ENCODE results near the gene AFAP1. TPM values are rescaled to one million over a fixed set of nuclear protein-coding genes. Genes with fewer than 3 reads are reported as not detected.

AFAP1 gene
- total RNA-seq, 1 donor from 2014 or later: 0.24 TPM

GRCh38 chr4:7899184-7899869 lies 40.3 kb downstream of the AFAP1 start:
- CTCF ChIA-PET: no interaction called here
- DNase-seq: no peak
- Mint-ChIP-seq H3K36me3 (ENCODE audit: low read depth) (no peaks in the 10 kb centered on the region), H3K27ac (no peak overlapping the region), H3K27me3 (peaks cover 15% of the 10 kb centered on the region), H3K4me3 (no peak overlapping the region), H3K4me1 (no peaks in the 10 kb centered on the region), H3K9me3 (no peaks in the 10 kb centered on the region)
- no peak for ATAC-seq (ENCODE audit: low read depth)
- intact Hi-C loops (cut with micrococcal nuclease): no loop called here
- POLR2A ChIA-PET: no interaction called here
- TF ChIP-seq CTCF (IDR thresholded peaks at IDR 0.05): no peak

GRCh38 chr4:7898385-7898784 lies 41.3 kb downstream of the AFAP1 start:
- ATAC-seq (ENCODE audit: low read depth) (no peak), DNase-seq (no peak)
- POLR2A ChIA-PET: no interaction called here
- H3K27me3 Mint-ChIP-seq: peaks cover 15% of the 10 kb centered on the region
- intact Hi-C loops (cut with micrococcal nuclease): no loop called here
- no peaks in the 10 kb centered on the region for H3K36me3 Mint-ChIP-seq (ENCODE audit: low read depth)
- no peaks in the 10 kb centered on the region for H3K9me3 Mint-ChIP-seq
- CTCF ChIA-PET: no interaction called here
- TF ChIP-seq CTCF (IDR thresholded peaks at IDR 0.05): no peak
- no peaks in the 10 kb centered on the region for H3K4me1 Mint-ChIP-seq
- H3K27ac Mint-ChIP-seq: no peak overlapping the region
- H3K4me3 Mint-ChIP-seq: no peak overlapping the region

DNA sequence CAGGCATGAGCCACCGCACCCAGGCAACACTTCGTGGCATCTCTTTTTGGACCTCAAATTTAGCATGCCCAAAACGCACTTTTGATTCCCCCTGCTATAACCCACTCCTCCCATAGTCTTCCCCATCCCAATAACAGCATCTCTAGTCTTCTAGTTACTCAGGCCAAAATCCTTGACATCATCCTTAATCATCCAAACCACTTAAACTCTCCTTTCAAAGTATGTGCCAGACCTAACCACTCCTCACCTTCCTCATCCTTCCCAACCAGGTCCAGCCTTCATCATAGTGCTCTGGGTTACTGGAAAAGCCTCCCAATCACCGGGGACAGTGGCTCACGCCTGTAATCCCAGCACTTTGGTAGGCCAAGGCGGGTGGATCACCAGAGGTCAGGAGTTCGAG lies 41.9 kb downstream of the AFAP1 start:
- DNase-seq: no peak
- TF ChIP-seq CTCF (IDR thresholded peaks at IDR 0.05): no peak
- no peak for ATAC-seq (ENCODE audit: low read depth)
- POLR2A ChIA-PET: no interaction called here
- no peak overlapping the region for H3K4me3 Mint-ChIP-seq
- H3K9me3 Mint-ChIP-seq: no peaks in the 10 kb centered on the region
- H3K27ac Mint-ChIP-seq: no peak overlapping the region
- H3K27me3 Mint-ChIP-seq: peaks cover 15% of the 10 kb centered on the region
- intact Hi-C loops (cut with micrococcal nuclease): no loop called here
- CTCF ChIA-PET: no interaction called here
- H3K4me1 Mint-ChIP-seq: no peaks in the 10 kb centered on the region
- no peaks in the 10 kb centered on the region for H3K36me3 Mint-ChIP-seq (ENCODE audit: low read depth)

GRCh38 chr4:7894677-7895181 lies 44.9 kb downstream of the AFAP1 start:
- Mint-ChIP-seq H3K4me3 (no peak overlapping the region), H3K9me3 (no peaks in the 10 kb centered on the region), H3K27ac (no peak overlapping the region), H3K27me3 (peaks cover 5% of the 10 kb centered on the region), H3K4me1 (no peaks in the 10 kb centered on the region), H3K36me3 (ENCODE audit: low read depth) (no peaks in the 10 kb centered on the region)
- ATAC-seq (ENCODE audit: low read depth) (no peak), DNase-seq (no peak)
- TF ChIP-seq CTCF (IDR thresholded peaks at IDR 0.05): no peak
- ChIA-PET CTCF (no interaction called here), POLR2A (no interaction called here)
- intact Hi-C loops (cut with micrococcal nuclease): no loop called here

DNA sequence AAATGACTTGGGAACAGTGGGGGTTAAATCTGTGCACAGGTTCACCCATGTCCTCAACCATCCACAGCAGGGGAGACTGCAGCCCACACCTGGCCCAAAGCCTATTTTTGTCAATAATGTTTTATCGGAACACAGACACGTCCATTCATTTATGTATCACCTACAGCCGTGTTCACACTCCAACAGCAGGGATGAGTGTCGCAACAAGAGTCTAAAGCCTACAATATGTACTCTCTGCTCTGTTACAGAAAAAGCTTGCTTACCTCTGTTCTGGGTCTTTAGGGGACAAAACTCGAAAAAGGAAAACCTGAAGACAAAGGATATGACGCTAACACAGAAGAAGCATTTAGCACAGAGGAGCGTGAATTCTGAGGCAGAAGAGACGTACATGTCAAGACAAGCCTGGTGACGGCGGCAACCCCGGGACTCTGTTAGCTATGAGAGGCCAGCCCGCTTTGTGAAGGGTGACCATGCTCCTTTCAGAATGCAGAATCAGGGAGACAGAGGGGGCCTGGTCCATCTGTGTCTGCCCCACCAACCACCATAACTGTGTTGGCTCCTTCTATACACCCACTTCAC lies 45.5 kb downstream of the AFAP1 start:
- no peak overlapping the region for H3K27ac Mint-ChIP-seq
- DNase-seq (no peak), ATAC-seq (ENCODE audit: low read depth) (no peak)
- TF ChIP-seq CTCF (IDR thresholded peaks at IDR 0.05): no peak
- POLR2A ChIA-PET: interaction anchor here (0.6 kb wide), 1 partner anchor 90 kb away, joined by 10 read pairs; no protein-coding TSS in a partner anchor
- intact Hi-C loops (cut with micrococcal nuclease): no loop called here
- no peak overlapping the region for H3K4me3 Mint-ChIP-seq
- peaks cover 5% of the 10 kb centered on the region for H3K27me3 Mint-ChIP-seq
- H3K36me3 Mint-ChIP-seq (ENCODE audit: low read depth): no peaks in the 10 kb centered on the region
- no peaks in the 10 kb centered on the region for H3K4me1 Mint-ChIP-seq
- CTCF ChIA-PET: no interaction called here
- H3K9me3 Mint-ChIP-seq: no peaks in the 10 kb centered on the region
